PC-9 (cell line): Measurements from ENCODE around the gene PLAC1.

Source experiments
- EZH2 ChIP-seq: fragments of 200-600 bp; sonication (generic); IDR thresholded peaks from 2 replicates; pipeline ENCODE4 v1.8.0; 2017; ENCODE audit warnings: antibody characterized with exemption, low read depth
- TF ChIP-seq, protein P1 (sequence below): fragments of 200-600 bp; sonication (generic); conservative IDR thresholded peaks from 2 replicates; pipeline ENCODE4 v1.6.1; 2017; ENCODE audit warnings: mixed run types, antibody characterized with exemption, mild to moderate bottlenecking, moderate library complexity

DNA sequence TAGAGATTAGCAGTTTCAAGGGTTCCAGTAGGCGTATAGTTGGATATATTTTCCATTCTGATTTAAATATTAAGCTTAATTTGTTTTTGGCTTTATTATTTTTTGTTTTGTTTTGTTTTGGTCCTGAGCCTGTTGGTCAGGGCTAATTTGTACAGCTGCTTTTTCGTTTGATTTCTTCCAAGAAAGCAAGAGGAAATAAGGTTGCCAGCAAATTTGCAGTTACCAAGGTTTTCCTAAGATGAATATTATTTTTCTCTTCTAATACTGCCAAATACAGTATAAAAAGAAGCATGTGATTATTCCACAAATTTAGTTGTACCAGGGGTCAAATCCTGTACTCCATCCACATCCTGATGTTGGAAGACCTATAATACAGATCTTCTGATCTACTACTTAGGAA, 24.9 kb downstream of the PLAC1 start:
- TF ChIP-seq, protein P1, sequence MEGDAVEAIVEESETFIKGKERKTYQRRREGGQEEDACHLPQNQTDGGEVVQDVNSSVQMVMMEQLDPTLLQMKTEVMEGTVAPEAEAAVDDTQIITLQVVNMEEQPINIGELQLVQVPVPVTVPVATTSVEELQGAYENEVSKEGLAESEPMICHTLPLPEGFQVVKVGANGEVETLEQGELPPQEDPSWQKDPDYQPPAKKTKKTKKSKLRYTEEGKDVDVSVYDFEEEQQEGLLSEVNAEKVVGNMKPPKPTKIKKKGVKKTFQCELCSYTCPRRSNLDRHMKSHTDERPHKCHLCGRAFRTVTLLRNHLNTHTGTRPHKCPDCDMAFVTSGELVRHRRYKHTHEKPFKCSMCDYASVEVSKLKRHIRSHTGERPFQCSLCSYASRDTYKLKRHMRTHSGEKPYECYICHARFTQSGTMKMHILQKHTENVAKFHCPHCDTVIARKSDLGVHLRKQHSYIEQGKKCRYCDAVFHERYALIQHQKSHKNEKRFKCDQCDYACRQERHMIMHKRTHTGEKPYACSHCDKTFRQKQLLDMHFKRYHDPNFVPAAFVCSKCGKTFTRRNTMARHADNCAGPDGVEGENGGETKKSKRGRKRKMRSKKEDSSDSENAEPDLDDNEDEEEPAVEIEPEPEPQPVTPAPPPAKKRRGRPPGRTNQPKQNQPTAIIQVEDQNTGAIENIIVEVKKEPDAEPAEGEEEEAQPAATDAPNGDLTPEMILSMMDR = no peak
- TF ChIP-seq EZH2 = no peak
